HL-60 (cell line): ENCODE measurements around the gene CLCN7.

Source experiments
- GABPA ChIP-seq: IDR thresholded peaks from 2 replicates; pipeline ENCODE4 v1.6.1; 2012; ENCODE audit warnings: low read depth
- POLR2AphosphoS5 ChIP-seq: IDR thresholded peaks from 2 replicates; pipeline ENCODE4 v1.6.1; 2012; ENCODE audit warnings: low read depth
- SPI1 ChIP-seq: IDR thresholded peaks from 2 replicates; pipeline ENCODE4 v1.6.1; 2012; ENCODE audit warnings: low read depth, mild to moderate bottlenecking, borderline replicate concordance
- TF ChIP-seq, protein P1 (sequence below): IDR thresholded peaks from one replicate; pipeline ENCODE4 v1.5.1; 2011; ENCODE audit warnings: low read length, control low read depth, inconsistent platforms; ENCODE audit not compliant: insufficient read depth
- TF ChIP-seq, protein P2 (sequence below): IDR thresholded peaks from 2 replicates; pipeline ENCODE4 v1.6.1; 2012; ENCODE audit warnings: low read depth; ENCODE audit not compliant: insufficient replicate concordance

DNA sequence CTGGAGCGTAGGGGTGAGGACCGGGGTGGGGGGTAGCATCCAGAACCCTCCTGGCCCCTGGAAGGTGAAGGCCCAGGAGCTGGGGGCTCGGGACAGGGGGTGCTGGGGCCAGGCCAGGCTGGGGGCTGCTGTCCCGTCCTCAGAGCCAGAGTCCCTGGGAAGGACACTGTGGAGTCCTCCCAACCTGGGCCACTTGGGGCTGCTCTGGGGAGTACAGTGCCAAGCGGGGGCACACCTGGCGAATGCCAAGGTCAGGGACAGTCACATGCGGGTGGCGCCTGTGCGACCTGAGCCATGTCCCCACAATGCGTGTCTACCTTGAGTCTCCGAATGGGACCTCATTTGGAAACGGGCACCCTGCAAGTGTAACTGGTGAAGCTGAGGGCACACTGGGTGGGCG, 45.2 kb downstream of the CLCN7 start:
- TF ChIP-seq, protein P1, sequence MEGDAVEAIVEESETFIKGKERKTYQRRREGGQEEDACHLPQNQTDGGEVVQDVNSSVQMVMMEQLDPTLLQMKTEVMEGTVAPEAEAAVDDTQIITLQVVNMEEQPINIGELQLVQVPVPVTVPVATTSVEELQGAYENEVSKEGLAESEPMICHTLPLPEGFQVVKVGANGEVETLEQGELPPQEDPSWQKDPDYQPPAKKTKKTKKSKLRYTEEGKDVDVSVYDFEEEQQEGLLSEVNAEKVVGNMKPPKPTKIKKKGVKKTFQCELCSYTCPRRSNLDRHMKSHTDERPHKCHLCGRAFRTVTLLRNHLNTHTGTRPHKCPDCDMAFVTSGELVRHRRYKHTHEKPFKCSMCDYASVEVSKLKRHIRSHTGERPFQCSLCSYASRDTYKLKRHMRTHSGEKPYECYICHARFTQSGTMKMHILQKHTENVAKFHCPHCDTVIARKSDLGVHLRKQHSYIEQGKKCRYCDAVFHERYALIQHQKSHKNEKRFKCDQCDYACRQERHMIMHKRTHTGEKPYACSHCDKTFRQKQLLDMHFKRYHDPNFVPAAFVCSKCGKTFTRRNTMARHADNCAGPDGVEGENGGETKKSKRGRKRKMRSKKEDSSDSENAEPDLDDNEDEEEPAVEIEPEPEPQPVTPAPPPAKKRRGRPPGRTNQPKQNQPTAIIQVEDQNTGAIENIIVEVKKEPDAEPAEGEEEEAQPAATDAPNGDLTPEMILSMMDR, result no peak
- TF ChIP-seq POLR2AphosphoS5, result no peak
- TF ChIP-seq SPI1, result no peak
- TF ChIP-seq, protein P2, sequence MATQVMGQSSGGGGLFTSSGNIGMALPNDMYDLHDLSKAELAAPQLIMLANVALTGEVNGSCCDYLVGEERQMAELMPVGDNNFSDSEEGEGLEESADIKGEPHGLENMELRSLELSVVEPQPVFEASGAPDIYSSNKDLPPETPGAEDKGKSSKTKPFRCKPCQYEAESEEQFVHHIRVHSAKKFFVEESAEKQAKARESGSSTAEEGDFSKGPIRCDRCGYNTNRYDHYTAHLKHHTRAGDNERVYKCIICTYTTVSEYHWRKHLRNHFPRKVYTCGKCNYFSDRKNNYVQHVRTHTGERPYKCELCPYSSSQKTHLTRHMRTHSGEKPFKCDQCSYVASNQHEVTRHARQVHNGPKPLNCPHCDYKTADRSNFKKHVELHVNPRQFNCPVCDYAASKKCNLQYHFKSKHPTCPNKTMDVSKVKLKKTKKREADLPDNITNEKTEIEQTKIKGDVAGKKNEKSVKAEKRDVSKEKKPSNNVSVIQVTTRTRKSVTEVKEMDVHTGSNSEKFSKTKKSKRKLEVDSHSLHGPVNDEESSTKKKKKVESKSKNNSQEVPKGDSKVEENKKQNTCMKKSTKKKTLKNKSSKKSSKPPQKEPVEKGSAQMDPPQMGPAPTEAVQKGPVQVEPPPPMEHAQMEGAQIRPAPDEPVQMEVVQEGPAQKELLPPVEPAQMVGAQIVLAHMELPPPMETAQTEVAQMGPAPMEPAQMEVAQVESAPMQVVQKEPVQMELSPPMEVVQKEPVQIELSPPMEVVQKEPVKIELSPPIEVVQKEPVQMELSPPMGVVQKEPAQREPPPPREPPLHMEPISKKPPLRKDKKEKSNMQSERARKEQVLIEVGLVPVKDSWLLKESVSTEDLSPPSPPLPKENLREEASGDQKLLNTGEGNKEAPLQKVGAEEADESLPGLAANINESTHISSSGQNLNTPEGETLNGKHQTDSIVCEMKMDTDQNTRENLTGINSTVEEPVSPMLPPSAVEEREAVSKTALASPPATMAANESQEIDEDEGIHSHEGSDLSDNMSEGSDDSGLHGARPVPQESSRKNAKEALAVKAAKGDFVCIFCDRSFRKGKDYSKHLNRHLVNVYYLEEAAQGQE, result no peak
- TF ChIP-seq GABPA, result no peak
